Measurements from ENCODE around the gene TMEM53.

DNA sequence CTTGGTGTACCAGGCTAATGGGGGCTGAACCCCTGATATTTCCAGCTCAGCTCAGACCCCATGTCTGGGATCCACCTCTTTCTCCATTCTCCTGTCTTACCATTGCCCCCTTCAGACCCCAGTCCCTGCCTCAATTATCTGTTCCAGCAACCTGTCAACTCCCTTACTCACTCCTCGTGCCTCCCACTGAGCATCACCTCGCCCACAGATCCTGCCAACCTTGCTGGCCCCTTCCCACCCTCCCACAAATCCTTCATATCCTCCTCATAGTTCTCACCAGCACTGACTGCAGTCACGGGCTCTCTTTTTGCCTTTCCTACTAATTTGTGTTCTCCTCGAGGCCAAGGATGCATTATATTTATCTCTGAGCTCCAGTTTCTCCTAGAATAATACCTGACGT is 62.9 kb downstream of the TMEM53 start:
- TF ChIP-seq POLR2A (IDR thresholded peaks at IDR 0.05), result no peak
- TF ChIP-seq, protein P1, sequence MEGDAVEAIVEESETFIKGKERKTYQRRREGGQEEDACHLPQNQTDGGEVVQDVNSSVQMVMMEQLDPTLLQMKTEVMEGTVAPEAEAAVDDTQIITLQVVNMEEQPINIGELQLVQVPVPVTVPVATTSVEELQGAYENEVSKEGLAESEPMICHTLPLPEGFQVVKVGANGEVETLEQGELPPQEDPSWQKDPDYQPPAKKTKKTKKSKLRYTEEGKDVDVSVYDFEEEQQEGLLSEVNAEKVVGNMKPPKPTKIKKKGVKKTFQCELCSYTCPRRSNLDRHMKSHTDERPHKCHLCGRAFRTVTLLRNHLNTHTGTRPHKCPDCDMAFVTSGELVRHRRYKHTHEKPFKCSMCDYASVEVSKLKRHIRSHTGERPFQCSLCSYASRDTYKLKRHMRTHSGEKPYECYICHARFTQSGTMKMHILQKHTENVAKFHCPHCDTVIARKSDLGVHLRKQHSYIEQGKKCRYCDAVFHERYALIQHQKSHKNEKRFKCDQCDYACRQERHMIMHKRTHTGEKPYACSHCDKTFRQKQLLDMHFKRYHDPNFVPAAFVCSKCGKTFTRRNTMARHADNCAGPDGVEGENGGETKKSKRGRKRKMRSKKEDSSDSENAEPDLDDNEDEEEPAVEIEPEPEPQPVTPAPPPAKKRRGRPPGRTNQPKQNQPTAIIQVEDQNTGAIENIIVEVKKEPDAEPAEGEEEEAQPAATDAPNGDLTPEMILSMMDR (IDR thresholded peaks at IDR 0.05), result no peak
